Stimulated activated CD8-positive, alpha-beta memory T cell treated with anti-CD3 and anti-CD28 coated beads, Interleukin-15, amount 100 ng/mL, for 1 hour (primary cell): ENCODE results near the gene TRIM71.

Source experiments
- DNase-seq: peaks from one replicate; pipeline ENCODE4 v3.0.0-alpha.2; 2020; ENCODE audit warnings: low read depth

The TRIM71 gene

GRCh38 chr3:32866533-32866932 lies 48.7 kb downstream of the TRIM71 start:
- no peak for DNase-seq

DNA sequence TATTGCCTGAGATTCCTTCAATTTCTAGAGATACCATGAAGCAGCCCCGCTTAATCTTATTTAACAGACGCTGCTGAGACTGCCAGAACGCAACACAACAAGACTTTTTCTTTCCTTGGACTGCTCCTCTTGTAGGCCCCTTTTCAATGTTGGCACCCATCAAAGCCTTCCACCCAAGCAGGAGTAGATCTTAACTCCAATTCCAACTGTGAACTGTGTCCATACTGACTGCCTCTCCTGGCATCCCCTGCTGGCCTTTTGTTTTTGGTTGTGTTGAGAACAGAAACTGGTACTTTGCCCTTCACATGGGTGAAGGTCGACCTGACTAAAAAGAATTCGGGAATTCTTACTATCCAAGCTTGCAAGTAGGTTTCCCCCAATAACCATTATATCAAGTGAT lies 50.2 kb downstream of the TRIM71 start:
- no peak for DNase-seq

DNA sequence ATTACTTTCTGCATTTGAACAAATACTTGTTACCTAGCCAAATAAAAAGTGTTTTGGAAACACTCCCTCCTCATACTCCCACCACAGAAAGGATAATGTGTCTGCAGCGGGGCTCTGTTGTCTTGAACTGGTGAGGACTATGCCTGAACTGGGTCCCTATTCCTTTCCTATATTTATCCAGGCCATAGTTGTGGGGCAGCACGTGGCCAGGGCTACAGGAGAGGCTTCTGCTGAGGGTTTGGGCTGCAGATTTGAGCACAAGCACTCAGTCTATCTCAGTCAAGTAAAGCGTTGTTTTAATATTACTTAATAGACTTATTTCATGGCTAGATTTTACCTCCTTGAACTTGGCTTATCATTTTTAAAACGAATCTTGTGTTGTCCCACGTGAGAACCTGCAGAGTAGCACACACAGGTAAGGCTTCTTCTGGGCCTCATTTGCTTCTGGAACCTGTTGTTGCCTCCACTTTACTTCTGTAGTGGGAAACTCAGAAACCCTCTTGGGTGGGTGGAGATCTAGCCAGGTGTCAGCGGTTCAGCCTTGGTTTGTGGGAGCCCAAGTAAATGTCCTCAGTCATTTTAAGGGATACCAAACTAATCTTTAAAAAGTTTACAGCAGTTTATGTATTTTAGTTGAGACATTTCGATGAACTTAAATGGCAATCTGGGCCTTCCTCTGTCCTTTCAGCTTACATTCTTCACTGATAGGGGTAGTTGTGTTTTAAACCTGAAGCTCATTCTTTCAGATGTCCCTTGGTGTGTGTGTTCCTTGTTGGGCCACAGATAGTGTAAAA lies 51.1 kb downstream of the TRIM71 start:
- DNase-seq = no peak

GRCh38 chr3:32869513-32870047 lies 51.8 kb downstream of the TRIM71 start:
- DNase-seq = no peak

- no peak for DNase-seq
Measured at GRCh38 chr3:32870373-32871095, 52.7 kb downstream of the TRIM71 start.

- DNase-seq = no peak
Measured at GRCh38 chr3:32871273-32871672, 53.5 kb downstream of the TRIM71 start.

- DNase-seq = no peak
Measured at GRCh38 chr3:32872487-32873382, 54.9 kb downstream of the TRIM71 start.

GRCh38 chr3:32873531-32874130 lies 55.8 kb downstream of the TRIM71 start:
- no peak for DNase-seq

DNA sequence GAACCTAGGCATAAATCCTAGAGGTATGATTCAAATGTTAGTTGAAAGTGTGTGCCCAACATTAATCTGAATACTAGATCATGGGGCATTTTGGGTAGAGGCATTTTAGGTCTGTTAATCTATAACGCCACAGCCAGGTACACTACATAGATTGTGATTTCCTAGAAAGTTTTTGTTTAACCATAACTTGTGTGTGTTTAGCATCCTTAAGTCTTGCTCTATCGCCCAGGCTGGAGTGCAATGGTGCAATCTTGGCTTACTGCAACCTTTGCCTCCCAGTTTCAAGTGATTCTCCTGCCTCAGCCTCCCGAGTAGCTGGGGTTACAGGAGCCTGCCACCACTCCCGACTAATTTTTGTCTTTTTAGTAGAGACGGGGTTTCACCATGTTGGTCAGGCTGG lies 59.1 kb downstream of the TRIM71 start:
- DNase-seq = no peak

DNA sequence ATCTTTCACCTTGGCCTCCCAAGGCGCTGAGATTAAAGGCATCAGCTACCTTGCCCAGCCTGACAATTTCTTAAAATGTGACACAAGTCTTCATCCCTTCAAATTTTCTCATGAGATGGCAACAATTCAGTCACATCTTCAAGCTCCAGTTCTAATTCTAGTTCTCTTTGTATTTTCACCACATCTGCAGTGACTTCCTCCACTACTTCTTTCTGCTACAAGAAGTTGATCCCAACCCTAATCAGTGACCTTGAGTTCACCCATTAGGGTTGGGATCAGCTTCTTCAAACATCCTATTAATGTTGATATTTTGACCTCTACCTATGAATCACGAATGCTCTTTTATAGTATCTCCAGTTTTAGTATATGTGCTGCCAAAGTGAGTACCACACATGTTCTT lies 59.8 kb downstream of the TRIM71 start:
- no peak for DNase-seq

- DNase-seq = no peak
Measured at GRCh38 chr3:32880225-32880624, 62.4 kb downstream of the TRIM71 start.

DNA sequence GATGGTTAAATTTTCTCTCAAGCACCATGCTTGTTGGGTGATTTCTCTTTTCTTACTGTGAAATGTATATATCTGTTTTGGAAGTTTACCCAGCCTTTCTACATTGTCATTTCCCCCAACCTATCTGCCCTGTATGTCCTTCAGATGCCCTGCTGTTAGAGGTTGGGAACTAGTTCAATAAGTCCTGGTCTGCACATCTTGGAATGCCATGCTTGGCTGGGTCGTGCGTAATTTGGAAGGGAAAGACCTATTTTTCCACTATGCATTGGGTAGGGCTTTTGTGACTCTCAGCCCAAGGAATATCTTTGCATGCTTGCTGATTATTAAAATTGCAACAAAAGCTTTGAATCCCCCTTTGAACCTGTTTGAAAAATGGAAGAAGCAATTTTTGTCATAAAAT lies 63.8 kb downstream of the TRIM71 start:
- no peak for DNase-seq

DNA sequence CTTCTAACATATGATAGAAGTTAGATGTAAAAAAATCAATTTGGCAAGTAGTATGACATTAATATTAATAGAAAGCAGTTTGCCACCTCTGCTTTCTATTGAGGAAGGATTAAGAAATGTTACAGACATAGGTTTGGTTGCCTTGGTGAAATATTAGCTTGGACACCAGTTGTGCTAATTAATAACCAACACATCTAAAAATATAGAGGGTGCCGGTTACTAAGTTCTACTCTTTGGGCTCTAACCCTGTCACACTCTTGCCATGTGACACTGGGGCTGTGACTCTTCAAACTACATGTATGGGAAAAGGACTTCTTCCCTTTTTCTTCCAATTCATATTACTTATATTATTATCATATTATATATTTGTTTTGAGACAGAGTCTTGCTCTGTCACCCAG lies 64.4 kb downstream of the TRIM71 start:
- no peak for DNase-seq

DNA sequence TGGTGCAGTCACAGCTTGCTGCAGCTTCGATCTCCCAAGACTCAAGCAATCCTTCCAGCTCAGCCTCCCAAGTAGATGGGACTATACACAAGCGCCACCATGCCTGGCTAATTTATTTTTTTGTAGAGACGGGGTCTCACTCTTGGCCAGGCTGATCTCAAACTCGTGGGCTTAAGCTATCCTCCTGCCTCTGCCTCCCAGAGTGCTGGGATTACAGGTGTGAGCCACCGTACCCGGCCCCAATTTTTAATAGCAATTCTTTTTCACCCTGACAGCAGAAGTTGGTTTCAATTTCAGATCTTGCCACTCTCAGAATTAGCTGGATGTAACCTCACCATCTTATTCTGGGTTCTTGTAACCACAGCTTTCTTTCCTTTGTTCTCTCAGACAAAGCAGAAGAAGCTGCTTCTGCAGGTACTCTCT lies 64.8 kb downstream of the TRIM71 start:
- DNase-seq = no peak

DNA sequence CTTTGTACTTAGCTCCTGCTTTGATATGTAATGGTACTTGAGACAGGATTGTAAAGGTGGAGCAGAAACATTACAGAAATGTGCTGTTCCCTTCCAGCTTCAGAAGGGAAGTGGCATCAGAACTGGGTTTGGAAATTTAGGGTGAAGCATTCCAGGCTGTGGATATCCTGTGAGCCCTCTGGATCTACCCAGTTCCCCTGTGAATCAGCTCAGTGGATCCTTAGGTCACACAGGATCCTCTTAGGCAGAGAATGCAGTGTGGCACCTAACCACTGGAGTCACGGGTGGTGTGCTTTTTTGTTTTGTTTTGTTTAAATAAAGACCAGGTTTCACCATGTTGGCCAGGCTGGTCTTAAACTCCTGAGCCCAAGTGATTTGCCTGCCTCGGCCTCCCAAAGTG lies 66.0 kb downstream of the TRIM71 start:
- DNase-seq = no peak

DNA sequence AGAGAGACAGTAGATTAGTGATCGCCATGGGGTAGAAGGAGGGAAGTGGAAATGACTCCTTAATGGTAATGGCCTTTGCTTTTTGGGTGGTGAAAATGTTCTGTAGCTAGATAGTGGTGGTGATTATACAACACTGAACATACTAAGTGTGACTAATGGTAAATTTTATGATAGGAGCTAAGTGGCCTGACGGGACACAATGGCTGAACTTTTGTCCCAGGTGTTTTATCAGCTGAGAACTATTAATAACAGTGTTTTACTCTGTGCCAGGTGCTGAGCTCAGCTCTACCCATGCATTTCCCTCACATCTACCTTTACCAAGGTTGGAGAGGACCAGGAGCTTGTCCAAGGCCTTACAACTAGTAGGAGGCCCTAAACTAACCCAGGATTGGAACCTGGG lies 66.8 kb downstream of the TRIM71 start:
- no peak for DNase-seq

GRCh38 chr3:32885283-32885901 lies 67.6 kb downstream of the TRIM71 start:
- no peak for DNase-seq

GRCh38 chr3:32886296-32886695 lies 68.5 kb downstream of the TRIM71 start:
- DNase-seq = no peak

DNA sequence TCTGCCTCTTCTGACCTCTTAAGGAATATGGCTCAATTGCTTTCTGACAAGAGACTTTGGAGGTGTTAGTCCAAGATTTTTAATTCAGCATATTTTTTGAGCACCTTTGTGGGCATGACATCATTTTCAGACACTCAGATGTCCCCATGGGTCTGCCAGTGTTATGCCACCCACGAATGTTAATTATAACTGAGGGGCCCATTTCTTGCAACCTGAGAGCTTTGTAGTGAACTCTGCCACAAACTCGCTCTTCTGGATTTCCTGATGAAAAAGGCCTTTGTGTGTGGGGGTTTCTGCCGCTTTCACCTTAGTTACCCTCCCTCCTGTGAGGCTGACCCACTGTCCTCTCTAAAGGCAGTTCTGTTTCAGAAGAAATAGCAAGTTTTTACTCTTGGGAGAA lies 69.1 kb downstream of the TRIM71 start:
- DNase-seq = no peak

- DNase-seq = no peak
Measured at GRCh38 chr3:32888739-32889138, 70.9 kb downstream of the TRIM71 start.
